ENCODE data around the gene HIF1A.
"Not testable (repeated sequence)": the region's sequence is repeated elsewhere in the genome, so short reads cannot be mapped to it uniquely, and the experiment has no call there.

The HIF1A gene

DNA sequence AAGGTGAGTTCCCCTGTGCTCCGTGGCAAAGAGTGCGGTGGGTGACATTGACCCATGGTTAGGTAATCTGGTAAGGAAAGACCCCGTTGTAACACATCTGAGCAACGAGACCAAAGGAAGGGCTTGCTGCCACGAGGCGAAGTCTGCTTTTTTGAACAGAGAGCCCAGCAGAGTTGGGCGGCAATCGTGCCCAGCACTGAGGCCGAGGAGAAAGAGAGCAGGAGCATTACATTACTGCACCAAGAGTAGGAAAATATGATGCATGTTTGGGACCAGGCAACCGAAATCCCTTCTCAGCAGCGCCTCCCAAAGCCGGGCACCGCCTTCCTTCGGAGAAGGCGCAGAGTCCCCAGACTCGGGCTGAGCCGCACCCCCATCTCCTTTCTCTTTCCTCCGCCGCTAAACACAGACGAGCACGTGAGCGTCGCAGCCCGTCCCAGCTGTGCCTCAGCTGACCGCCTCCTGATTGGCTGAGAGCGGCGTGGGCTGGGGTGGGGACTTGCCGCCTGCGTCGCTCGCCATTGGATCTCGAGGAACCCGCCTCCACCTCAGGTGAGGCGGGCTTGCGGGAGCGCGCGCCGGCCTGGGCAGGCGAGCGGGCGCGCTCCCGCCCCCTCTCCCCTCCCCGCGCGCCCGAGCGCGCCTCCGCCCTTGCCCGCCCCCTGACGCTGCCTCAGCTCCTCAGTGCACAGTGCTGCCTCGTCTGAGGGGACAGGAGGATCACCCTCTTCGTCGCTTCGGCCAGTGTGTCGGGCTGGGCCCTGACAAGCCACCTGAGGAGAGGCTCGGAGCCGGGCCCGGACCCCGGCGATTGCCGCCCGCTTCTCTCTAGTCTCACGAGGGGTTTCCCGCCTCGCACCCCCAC, at the start of gene HIF1A:
Gene HIF1A (plus strand): TSS at position 684 of the 865 bp plus-strand sequence. CDS start 292 bp downstream, outside the sequence.
- peak; percentile 94 for DNase-seq

DNA sequence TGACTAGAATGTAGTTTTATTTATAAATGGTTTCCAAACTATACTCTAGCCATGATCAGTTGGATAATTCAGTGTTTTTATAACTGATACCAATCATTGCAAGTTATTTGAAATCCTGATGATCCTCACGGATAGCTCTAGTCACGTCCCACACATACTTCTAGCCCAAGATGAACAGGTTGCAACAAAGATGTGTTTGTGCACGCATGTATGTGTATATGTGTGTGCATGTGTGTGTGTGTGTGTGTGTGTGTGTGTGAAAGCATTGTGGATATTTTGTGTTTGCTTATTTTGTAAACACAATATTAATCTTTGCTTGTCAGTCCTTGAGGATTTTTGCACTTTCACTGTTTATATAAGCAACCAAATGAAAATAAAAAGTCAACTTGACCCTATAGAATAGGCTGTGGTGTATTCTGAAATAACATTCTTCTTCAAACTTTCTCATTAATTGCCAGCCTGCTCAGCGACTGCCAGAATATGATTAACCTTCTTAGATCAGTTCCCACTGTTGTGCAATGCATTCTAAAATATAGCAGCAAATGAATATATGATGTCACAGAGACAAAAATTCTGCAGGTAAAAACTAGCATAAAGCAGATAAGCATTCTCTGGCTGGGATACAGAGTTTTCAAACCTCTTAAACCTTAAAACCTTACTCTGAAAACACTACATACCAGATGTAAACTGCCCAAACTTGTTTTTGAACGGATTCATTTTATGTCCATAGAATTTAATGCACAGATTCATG, 48.8 kb upstream of the HIF1A start:
- no peak for DNase-seq

DNA sequence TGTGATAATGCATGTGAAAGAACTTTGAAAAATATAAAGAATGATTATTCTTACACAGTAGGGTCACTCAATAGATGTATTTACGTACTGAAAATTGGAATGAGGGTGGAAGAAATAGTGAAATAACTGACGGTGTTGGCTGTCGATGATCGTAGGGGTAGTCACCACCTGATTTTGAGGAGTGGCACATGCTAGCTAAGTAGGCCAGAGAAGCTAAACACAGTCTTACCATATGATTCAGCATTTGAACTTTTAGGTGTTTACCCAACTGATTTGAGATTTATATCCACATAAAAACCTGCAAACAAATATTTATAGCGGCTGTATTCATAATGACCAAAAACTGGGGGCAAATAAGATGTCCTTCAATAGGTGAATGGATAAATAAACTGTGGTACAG, 47.6 kb upstream of the HIF1A start:
- no peak for DNase-seq

DNA sequence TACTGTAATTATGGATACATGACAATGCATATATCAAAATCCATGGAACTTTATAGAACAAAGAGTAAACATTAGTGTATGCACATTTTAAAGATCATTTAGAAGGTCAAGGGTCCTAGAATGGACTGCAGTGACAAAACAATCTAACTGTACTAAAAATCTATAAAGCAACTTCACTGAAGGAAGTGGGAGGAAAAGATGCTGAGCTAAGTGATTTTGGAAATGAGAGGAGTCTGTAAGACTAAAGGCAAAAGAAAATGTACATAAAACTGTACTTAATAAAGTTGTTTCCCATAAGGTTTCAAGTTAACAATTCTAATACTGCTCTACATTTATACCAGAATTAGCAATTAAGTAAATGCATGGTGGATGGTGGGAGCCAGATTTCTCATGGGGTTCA, 46.9 kb upstream of the HIF1A start:
- DNase-seq: no peak

DNA sequence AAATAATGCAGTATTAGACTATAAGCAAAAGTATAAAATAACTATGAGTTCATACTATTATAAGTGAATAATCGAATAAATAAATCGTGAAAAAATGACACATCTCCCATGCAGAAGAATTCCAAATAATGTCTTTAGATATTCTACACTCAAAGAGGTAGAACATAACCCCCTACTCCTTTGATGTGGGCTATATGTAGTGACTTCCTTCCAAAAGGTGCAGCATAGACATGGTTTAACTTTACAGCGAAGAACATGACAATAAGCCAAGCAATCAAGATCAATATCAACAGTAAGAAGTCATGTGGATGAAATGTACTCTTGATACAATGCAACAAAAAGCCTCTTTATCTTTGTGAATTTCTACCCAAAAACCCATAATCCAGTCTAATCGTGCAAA, 46.0 kb upstream of the HIF1A start:
- no peak for DNase-seq

DNA sequence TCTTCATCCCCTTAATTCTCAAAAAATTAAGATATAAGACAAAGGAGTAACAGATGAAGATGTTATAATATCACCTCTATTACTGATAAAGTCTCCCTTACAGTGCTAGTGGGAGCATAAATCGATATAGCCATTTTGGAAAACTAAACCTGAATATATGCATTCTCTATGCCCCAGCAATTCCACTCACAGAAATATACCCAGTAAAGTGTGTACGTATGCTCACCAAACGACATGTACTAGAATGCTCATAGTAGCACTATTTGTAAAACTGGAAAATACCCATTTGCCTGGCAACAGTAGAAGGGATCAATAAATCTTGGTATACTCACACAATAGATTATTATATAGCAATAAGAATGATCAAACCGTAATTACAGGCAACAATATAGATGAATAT, 44.0 kb upstream of the HIF1A start:
- no peak for DNase-seq

DNA sequence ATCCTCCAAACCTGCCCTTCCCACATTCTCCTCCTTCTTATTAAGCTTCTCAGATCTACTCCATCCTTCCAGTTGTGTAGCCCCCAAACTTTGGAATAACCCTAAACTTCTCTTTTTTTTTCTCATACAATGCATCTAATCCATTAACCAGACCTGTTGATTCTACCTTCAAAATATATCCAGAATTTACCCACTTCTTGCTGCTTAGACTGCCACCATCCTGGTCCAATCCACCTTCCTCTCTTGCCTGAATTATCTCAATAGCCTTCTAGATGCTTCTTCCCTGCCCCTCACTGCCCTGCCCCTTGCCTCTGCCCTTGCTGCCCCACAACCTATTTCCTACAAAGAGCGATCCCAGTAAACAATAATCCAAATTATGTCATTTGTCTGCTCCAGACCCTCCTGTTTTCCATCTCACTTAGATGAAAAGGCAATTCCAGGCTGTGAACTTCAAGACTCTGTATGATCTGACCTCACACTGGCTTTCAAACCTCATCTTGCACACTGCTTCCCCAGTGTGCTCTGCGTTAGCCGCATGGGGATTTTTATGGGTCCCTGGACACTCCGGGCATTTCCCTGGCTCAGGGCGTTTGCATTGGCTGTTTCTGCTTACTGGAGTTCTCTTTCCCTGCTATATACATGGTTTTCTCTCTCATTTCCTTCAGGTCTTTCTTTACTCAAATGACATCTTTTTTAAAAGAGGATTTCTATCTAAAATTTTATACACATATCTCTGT, 42.6 kb upstream of the HIF1A start:
- no peak for DNase-seq

DNA sequence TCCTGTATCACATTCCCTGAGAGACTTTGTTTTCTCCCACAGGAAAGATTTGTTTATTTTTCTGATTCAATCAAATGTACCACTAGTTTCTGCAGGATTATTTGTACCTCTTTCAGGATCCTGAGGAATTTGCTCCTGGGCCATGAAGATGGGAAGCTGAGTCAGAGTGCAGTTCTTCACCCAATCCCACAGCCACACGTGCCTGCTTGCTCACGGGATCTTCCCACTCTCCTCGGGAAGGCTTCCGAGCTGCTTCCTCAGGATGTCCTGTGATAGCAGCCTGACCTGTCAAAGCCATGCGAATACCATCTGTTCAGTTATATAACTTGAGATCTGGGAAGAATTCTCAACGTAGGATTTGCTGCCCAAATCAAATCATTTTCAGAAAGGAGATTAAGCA, 41.8 kb upstream of the HIF1A start:
- no peak for DNase-seq

DNA sequence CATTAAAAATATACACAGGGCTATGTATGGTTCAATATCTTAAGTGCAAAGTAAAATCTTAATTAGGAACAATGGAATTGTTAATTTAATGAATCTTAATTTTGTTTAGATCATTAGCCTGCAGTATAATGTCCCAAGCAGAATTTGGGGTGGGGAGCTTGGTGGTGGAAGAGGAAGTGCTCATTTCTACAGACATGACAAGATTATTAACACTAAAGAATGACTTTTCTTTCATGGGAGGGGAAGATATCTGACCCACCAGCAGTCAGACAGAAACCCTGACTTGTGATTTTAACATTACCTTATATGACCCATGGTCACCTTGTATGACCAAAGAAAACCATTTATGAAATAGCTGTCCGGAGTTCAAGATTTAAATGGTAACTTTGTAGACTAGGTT, 41.3 kb upstream of the HIF1A start:
- no peak for DNase-seq

DNA sequence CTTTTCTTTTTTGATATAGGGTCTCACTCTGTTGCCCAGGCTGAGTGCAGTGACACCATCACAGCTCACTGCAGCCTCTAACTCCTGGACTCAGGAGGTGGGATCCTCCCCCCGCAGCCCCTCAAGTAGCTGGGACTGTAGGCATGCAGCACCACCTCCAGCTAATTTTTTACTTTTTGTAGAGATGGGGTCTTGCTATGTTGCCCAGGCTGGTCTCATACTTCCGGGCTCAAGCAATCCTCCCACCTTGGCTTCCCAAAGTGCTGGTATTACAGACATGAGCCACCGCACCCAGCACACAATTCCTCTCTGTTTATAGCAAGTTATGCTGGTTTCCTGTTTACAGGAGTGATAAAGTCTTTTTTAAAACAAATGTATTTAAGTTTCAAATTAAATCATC, 39.5 kb upstream of the HIF1A start:
- DNase-seq: no peak

DNA sequence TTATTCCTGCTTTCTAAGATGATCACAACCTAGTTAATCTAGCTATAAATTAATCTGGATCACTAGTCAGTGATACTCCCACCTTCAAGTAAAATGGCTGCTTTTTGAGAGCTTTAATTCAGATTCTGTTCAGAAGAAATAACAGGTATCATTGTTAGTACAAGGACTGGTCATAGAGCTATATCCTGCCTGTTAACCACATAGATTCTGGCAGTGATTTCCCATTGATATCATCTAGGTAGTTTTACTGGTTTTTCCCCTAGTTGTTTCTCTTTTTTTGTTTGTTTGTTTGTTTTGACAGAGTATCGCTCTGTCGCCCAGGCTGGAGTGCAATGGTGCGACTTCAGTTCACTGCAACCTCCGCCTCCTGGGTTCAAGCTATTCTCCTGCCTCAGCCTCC, 39.0 kb upstream of the HIF1A start:
- DNase-seq: no peak

DNA sequence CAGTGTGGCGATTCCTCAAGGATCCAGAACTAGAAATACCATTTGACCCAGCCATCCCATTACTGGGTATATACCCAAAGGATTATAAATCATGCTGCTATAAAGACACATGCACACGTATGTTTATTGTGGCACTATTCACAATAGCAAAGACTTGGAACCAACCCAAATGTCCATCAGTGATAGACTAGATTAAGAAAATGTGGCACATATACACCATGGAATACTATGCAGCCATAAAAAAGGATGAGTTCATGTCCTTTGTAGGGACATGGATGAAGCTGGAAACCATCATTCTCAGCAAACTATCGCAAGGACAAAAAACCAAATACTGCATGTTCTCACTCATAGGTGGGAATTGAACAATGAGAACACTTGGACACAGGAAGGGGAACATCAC, 37.2 kb upstream of the HIF1A start:
- not testable (repeated sequence) for DNase-seq

DNA sequence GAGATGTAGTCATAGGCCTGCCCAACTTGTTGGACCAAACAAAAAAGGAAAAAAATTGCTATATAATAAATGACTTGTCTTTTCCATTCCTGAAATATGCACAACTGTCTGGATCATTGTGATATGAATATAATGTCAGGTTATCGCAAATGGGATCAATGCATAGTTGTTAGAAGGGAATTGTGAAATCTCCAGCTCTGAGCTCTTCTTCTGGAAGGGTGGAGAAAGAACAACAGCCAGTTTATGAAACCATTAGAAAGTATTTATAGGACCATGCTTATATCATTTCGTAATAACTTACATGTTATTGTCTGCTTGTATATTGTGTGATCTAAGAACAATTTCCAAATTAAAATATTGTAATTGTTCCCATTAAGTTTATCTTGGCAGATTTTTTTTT, 35.7 kb upstream of the HIF1A start:
- DNase-seq: no peak

DNA sequence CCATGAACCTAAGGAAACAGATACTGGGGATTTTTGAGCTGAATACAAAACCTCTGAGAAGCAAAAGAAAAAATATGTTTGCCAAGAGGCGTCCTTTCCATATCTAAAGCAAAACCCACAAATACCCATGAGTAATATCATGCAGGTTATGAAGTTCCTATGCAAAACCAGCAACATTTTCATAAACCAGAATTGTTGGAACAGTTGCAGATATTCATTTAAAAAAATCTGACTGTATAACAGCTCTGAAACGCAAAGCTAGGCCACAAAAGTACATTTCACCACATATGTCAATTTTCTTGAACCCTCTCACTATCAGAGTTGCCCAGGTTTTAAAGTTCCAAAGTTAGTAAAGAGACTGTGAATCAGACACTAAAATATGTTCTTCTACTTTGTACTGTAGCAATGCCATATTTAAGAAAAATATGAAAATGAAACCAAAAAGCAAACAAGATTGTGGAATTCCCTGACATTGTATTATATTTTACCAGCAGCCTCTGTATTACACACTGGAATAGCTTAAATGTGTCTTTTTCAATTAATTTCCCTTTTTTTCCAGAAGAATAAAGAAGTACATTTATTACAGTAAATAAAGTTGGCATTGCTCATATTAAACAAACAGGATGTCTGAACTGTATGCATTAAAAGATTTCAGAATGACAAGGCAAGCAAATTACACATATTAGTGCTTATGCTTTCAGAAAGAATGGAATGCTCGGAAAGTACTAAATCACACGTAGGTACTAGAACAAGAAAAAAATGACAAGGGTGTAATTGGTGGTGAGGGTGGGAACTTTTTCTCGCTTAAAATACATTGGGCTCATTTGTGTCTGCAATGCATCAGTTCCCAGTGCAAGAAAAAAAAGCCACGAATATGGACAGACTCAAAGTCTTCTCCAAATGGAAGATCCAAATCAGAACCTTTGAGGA, 33.6 kb upstream of the HIF1A start:
- DNase-seq: no peak

DNA sequence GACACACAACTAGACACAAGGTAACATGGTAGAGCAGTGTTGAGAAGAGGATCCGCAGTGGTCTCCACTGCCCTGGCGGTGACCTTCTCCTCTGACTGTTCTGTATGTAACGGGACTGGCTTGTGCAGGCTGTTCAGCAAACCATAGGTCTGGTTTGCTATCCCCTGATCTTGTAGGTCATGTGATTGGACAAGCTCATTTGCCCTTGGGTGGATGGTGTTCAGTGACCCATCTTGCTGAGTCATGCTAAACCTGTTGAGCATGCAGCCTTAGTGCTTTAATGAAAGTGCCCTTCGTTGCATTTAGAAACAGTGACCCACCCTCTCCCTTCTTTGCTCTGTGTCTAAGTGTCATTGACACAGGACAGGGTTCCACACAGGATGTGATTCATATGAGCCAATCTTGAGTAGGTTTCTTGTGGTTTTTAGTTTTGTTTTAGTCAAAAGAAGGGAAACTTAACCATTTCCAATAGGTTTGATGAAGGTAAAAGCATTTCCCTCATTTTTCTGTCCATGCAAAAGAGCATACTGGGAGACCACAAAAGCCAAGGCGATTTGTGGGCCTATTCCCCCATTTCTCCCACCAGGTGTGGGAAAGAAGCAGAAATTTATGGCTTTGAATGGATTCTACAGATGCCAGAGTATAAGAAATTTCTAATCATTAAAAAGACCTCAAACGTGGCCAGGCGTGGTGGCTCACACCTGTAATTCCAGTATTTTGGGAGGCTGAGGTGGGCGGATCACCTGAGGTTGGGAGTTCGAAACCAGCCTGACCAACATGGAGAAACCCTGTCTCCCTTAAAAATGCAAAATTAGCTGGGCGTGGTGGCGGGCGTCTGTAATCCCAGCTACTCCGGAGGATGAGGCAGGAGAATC, 32.6 kb upstream of the HIF1A start:
- peak; percentile 27 for DNase-seq

DNA sequence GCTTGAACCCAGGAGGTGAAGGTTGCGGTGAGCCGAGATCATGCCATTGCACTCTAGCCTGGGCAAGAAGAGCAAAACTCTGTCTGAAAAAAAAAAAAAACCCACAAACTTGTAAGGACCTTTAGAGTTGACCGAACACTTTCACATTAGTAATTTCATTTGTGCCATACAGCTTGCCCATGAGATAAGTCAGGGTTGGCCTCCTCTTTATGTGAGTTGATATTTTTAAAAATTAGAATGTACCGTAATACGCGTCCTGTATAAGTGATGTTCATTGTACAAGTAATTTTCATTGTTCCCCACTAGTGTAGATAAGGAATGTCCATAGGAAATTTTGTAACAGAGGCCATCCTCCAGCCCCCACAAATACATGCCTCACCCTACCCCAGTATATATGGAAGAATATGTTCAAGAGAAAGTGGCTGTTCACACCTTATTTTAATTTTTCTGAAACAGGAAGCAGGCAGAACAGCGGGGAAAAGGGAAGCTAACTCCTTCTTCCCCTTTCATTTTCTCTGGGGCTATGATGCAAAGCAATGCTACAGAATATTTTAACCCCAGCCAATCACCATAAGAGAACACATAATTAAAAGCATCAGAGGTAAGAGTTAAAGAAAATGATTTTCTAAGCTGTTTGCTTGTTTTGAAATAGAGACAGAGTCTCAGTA, 31.9 kb upstream of the HIF1A start:
- no peak for DNase-seq

DNA sequence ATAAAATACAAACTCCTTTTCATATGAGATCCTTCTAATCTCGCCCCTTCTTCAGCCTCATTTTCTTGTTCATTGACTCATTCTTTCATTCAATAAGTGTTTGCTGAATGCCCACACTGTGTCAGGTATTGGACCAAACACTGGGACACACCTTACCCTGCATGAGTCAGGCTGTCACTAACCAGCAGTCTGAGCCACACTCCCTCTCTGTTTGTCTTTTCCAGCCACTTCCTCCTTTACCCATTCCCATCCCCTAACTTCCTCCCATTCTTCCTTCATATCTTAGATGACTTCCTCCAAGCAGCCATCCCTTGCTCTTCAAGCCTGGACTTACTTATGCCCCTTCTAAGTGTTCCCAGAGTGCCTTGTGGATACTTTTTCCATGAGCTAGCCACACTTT, 27.0 kb upstream of the HIF1A start:
- no peak for DNase-seq

DNA sequence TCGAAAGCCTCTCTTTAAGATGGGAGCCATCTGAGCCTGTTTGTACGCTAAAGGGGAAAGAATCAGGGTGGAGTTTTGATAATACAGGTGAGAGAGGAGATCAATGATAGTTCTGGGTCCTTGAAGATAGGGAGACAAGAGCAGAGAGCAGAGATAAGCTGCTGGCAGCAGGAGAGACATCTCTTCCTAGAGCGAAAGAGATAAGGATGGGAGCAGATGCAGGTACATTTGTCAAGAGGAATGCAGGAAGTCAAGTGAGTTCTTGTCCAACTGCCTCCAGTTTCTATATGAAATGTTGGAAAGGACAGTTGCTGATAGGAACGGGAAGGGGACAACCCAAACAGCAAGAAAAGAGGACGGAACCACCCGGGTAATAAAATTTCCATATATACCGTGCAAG, 24.7 kb upstream of the HIF1A start:
- DNase-seq: no peak

DNA sequence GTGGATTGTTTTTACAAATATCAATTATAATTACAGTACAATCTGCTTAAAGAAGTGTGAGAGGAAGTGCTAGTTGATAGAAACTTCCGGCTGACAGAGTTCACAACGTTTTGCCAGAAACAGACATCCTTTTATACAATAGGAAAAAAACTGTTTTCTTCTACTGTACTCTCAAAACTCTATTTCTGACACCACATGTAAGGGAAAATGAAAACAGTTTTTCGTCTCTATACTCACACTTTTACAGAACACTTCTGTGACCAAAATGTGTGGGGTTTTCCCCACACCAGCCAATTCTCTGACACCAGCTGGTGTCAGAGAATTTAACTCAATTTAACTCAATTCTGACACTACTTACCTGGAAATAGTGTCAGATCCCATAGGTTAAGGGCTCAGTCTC, 24.2 kb upstream of the HIF1A start:
- no peak for DNase-seq

DNA sequence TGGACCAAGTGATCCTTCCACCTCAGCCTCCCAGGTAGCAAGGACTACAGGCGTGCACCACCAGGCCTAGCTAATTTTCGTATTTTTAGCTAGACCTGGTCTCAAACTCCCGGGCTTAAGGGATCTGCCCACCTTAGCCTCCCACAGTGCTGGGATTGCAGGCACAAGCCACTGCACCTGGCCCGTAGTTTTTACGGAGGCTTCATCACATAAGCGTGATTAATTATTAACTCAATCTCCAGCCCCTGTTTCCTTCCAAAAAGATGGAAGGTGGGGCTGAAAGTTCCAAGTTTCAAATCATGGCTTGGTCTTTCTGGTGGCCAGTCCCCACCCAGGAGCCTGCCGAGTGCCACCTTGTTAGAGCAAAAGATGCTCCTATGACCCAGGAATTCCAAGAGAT, 22.5 kb upstream of the HIF1A start:
- no peak for DNase-seq

DNA sequence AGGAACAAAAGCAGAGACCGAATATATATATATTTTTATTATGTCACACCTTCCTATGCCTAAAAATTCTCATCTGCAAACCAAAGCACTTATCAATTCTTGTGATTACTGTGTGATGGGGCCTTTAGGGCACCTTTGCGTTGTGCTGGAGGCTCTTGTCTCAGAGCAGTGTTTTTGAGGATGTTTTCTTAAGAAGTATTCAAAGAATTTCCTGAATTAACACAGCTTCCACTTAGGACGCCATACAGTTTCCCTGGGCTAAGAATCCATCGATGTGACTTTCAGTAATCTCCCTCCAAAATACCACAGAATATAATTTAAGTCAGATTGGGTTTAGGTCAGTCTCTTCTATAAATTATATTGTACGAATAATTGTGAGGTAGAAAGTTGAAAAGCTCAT, 22.0 kb upstream of the HIF1A start:
- DNase-seq: no peak

All from NCI-H510A treated with DMSO at 0.1 percent for 48 hours (cell line).